GM18517 (cell line): Measurements from ENCODE around the gene MC5R.
A peak's percentile ranks its signal among the peaks of the same experiment; 100 is the strongest.

Experiments
- ATAC-seq: cut with Tn5 transposase; IDR thresholded peaks from one replicate; pipeline ENCODE4 v1.9.1; 2021; ENCODE audit warnings: mild to moderate bottlenecking, moderate library complexity; ENCODE audit not compliant: unreplicated experiment

Gene MC5R

GRCh38 chr18:13823707-13824395 lies at the start of gene MC5R:
Gene MC5R (plus strand): TSS chr18:13824149. CDS start chr18:13825766, 1,617 bp downstream.
- ATAC-seq = peak; percentile 71

- no peak for ATAC-seq
These were observed 48.9 kb upstream of the MC5R start for GRCh38 chr18:13775058-13775457.

- ATAC-seq = no peak
These were observed 32.8 kb upstream of the MC5R start for GRCh38 chr18:13791181-13791580.

GRCh38 chr18:13793819-13794218 lies 30.1 kb upstream of the MC5R start:
- no peak for ATAC-seq

GRCh38 chr18:13796515-13796914 lies 27.4 kb upstream of the MC5R start:
- no peak for ATAC-seq

GRCh38 chr18:13797157-13797611 lies 26.8 kb upstream of the MC5R start:
- ATAC-seq = no peak

GRCh38 chr18:13799396-13799795 lies 24.6 kb upstream of the MC5R start:
- ATAC-seq = no peak

GRCh38 chr18:13800505-13801259 lies 23.3 kb upstream of the MC5R start:
- no peak for ATAC-seq

- ATAC-seq = no peak
These were observed 22.7 kb upstream of the MC5R start for GRCh38 chr18:13801260-13801601.

- no peak for ATAC-seq
These were observed 19.6 kb upstream of the MC5R start for GRCh38 chr18:13804305-13804704.

- no peak for ATAC-seq
These were observed 15.5 kb upstream of the MC5R start for GRCh38 chr18:13808294-13809042.

GRCh38 chr18:13809043-13809430 lies 14.9 kb upstream of the MC5R start:
- ATAC-seq = no peak

GRCh38 chr18:13809531-13810255 lies 14.3 kb upstream of the MC5R start:
- no peak for ATAC-seq

- no peak for ATAC-seq
These were observed 12.9 kb upstream of the MC5R start for GRCh38 chr18:13810950-13811485.

- ATAC-seq = no peak
These were observed 12.0 kb upstream of the MC5R start for GRCh38 chr18:13811993-13812392.

- ATAC-seq = peak; percentile 77
These were observed 10.6 kb upstream of the MC5R start for GRCh38 chr18:13813271-13813849.

- no peak for ATAC-seq
These were observed 2.3 kb downstream of the MC5R start for GRCh38 chr18:13826209-13826608.

- ATAC-seq = no peak
These were observed 8.0 kb downstream of the MC5R start for GRCh38 chr18:13831864-13832508.

- ATAC-seq = no peak
These were observed 10.6 kb downstream of the MC5R start for GRCh38 chr18:13834496-13835015.

GRCh38 chr18:13835202-13835601 lies 11.3 kb downstream of the MC5R start:
- ATAC-seq = no peak
